GM21360 (cell line): Measurements from ENCODE around the gene SRGAP2.
"Not testable (repeated sequence)": the region's sequence is repeated elsewhere in the genome, so short reads cannot be mapped to it uniquely, and the experiment has no call there.

Source experiments
- ATAC-seq: cut with Tn5 transposase; IDR thresholded peaks from one replicate; pipeline ENCODE4 v1.9.1; 2021; ENCODE audit warnings: mild to moderate bottlenecking, moderate library complexity; ENCODE audit not compliant: unreplicated experiment

SRGAP2 gene

DNA sequence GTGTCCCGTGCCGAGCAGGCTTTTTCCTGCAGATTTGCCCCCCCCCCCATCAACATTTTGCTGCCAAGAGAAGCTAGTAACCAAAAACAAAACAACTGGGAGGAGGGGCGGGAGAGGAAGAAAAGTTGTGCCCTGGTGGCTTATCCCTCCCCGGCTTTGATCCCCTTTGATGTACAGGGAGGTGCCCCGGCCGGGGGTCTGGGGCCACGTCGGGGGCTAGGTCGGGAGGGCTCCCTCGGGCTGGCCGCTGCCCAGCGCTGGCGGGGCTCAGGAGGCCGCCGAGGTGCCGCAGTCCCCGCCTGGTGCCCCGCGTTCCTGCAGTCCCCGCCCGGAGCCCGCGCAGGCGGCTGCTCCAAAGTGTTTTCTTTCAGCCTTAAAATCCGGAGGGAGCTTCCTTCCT lies 1.5 kb downstream of the SRGAP2 start:
- ATAC-seq = not testable (repeated sequence)

DNA sequence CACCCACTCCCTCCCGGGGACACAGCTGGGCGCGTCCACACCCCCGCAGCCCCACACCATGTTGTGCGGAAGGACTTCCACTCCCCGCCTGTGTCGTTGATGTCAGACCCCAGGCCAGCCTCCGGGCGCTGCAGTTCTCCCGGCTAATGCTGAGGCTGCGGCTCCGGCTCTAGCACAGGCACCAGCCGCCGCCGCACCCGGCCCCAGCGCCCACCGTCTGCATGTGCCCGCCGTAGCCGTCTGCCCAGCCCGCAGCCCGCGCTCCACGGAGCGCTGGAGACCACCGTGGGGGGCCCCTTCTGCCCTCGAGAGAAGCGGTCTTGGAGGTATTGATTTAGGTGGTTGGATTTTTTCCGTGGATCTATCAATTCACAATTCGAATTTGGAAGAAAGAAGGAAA lies 2.2 kb downstream of the SRGAP2 start:
- not testable (repeated sequence) for ATAC-seq

DNA sequence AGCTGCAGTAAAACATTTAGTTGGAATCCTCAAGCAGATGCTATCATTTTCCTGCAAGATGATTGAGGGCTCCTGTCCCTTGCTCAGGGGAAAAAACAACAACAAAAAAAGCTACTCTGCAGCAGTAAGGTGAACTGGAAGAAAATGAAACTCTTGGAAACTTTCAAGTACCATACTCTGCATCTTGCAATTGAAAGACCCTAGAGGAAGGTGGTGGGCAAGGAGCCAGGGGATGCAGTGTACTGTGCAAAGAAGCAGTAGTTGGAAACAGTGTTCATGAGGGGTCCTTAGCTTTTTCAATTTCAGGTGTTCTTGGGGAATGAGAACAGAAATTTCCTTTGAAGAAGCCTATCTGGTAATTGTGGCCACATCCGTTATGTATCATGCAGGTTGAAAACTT lies 7.5 kb downstream of the SRGAP2 start:
- not testable (repeated sequence) for ATAC-seq

GRCh38 chr1:206215600-206216392 lies 12.5 kb downstream of the SRGAP2 start:
- ATAC-seq = not testable (repeated sequence)

GRCh38 chr1:206218285-206218684 lies 14.9 kb downstream of the SRGAP2 start:
- ATAC-seq = not testable (repeated sequence)

DNA sequence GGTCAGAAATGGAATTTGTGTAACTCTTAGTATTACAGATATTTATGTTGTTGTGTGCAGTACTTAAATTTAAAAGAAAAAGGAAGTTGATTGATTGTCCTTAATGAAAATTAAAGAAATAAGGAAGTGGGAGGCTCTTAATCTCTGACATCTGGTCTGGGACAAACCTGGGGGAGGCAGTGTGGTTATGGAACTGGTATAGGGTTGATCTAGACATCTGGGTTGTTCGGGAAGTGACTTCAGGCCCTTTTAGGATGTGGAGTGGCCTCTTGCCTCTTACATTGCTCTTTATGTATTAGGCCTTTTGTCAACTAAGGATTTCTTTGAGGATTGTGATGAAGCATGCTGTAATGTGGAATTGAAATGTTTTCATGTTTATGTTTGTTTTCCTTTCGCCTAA lies 15.4 kb downstream of the SRGAP2 start:
- not testable (repeated sequence) for ATAC-seq

- not testable (repeated sequence) for ATAC-seq
Observed at GRCh38 chr1:206219514-206220331, 16.4 kb downstream of the SRGAP2 start.

DNA sequence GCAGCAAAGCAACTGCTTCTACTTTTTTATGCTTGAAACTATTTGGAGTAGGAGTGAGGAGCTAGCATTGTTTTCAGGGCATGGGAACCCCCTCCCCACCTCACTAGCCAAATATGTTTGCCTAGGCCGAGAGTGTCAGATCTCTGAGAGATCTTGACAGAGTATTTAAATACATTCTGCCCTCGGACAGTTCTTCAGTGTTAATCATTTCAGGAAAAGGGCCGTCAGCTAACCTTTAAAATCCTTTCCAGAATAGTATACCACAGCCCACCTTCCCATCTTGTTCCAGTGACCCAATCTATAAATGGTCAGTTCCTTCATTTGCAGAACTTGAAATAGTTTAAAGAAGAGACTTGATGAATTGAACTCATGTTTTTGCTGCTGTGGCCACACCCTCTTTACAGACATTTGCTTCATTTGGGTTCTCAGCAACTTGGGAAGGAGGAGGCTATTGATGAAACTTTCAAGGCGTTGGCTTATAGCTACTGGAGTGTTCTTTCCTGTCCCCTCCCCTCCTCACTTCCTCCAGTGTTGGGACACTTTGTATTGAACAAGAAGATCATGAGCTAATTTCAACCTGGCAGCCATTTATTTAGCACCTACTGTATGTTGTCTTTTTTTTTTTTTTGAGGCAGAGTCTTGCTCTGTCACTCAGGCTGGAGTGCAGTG lies 17.1 kb downstream of the SRGAP2 start:
- ATAC-seq = not testable (repeated sequence)

DNA sequence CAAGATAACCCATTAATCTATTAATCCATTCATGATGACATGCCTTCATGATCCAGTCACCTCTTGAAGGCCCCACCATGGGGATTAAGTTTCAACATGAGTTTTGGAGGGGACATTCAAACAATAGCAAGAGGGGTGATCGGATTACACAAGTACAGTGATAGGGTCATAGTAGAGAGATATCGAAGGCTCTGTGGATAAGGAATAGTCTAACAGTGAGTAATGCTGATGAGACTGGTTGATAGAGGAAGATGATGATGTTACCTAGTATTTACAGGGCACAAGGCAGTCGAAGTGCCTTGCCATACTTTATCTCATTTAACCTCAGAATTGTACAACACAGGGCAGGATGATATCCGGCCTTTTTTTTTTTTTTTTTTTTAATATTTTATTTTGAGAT lies 18.2 kb downstream of the SRGAP2 start:
- not testable (repeated sequence) for ATAC-seq

DNA sequence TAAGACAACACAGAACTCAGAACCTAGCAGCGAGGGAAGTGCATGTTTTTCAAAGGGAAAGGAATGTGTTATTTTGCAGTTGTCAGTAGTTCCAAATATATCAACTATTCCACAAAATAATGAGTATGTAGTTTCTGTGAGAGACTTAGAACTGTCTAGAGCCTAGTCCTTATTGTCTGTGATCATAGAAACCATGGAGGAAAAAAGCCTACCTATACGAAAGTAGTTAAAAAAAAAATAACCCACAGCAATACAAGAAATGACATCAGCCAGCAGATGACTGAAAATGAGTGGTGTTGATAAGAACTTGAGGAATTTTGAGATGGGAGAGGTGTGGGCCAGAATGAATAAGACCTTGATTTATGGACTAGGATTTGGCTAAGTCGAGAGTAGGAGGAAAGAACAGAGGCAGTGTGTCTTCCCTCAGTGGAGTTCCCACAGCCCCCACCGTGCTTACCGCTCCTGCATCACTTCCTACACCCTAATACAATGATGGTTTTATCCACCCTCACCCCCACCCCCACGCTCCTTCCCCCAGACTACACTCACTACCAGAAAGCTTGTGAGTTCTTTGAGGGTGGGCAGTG lies 20.9 kb downstream of the SRGAP2 start:
- not testable (repeated sequence) for ATAC-seq

DNA sequence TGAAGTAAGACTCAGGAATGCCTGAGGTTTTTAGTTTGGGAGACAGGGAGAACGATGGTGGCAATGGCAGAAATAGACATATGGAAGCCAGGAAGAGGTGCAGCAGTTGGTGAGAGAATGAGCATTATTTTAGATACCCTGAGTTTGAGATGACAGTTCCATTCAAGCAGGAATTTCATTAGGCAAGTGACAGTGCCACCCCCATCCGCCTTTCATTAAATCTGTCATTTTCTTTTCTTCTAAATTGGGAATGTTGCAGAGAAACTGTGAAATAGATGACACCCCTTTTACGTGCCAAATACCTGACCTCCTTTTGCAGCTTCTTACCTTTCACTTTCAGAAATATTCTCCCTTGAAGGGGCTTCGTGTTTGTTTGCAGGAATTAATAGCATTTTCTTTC lies 22.0 kb downstream of the SRGAP2 start:
- ATAC-seq = not testable (repeated sequence)

GRCh38 chr1:206226886-206227285 lies 23.5 kb downstream of the SRGAP2 start:
- ATAC-seq = not testable (repeated sequence)

GRCh38 chr1:206229286-206229685 lies 25.9 kb downstream of the SRGAP2 start:
- ATAC-seq = not testable (repeated sequence)

GRCh38 chr1:206231989-206232388 lies 28.6 kb downstream of the SRGAP2 start:
- ATAC-seq = not testable (repeated sequence)

DNA sequence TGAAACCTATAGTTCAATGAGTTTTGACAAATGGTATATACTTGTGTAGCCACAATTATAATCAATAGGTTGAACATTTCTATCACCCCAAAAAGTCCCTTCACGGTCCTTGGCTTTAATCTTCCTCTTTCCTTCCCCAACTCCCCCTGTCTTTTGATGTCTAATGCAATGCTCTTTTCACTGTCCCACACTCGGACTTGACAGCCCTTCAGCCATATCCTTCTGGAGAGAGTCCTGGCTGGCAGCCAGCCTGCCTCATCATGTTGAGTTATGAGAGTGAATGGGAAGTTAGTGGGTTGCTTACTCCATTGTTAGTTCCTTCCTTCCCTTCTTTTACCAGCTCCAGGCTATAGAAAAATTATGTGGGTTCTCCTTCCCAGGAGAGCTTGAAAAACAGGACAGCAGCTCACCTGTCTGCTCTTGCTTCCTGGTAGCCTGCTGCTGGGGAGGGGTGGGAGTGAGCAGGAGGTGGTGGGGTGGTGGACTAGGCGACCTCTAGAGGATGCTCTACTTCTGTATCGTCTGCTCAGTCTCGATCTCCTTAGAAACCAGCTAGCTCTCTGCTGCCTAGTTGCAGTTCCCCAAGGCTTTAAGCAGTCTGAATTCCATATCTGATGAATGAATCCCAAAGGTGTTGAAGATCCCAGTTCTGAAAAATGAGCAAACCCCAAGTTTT lies 29.8 kb downstream of the SRGAP2 start:
- ATAC-seq = not testable (repeated sequence)

- not testable (repeated sequence) for ATAC-seq
Observed at GRCh38 chr1:206234189-206234916, 31.0 kb downstream of the SRGAP2 start.

DNA sequence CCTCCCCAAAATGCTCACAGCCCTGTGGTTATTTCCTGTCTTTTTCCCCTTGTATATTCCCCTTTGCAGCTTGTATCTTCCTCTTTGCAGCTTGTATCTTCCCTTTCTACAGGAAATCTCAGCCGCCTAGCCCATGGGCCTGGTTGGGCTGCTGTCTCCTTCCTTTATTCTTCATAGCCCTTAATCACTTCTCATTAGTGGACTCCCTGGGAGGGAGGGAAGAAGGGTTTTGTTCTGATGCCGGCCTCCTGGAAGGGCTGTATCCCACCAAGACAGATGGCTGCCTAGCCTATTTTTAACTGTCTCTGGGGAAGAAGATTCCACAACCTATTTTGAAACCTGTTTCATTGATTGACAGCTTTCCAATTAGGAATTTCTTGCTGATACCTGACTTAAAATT lies 31.8 kb downstream of the SRGAP2 start:
- ATAC-seq = not testable (repeated sequence)

DNA sequence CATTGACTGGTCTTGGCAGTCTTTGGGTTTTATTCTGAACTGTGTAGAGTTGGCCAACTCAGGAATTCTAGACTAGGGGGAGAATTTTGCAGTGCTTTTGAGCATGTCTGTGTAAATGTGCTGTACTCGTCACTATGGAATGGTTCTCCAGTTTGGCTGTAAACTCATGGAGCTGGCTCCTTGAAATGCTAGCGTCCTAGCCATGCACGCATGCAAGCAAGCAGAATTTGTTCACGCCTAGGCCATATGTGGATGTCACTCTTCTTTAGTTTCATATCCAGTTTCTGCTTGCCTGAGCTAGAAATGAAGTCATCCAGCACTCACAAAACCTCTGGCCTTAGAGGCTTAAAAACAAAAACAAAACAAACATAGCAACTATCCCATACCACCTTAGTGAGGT lies 36.9 kb downstream of the SRGAP2 start:
- not testable (repeated sequence) for ATAC-seq

- peak; percentile 97 for ATAC-seq
Observed at GRCh38 chr1:206243335-206243734, 40.0 kb downstream of the SRGAP2 start.

- not testable (repeated sequence) for ATAC-seq
Observed at GRCh38 chr1:206245479-206245878, 42.1 kb downstream of the SRGAP2 start.
